GM18498 (cell line): ENCODE results near the gene ENOX2.
"Not testable (repeated sequence)": the region's sequence is repeated elsewhere in the genome, so short reads cannot be mapped to it uniquely, and the experiment has no call there.

Experiments
- ATAC-seq: cut with Tn5 transposase; IDR thresholded peaks from one replicate; pipeline ENCODE4 v1.9.1; 2021; ENCODE audit warnings: mild to moderate bottlenecking, moderate library complexity; ENCODE audit not compliant: unreplicated experiment

Gene ENOX2

DNA sequence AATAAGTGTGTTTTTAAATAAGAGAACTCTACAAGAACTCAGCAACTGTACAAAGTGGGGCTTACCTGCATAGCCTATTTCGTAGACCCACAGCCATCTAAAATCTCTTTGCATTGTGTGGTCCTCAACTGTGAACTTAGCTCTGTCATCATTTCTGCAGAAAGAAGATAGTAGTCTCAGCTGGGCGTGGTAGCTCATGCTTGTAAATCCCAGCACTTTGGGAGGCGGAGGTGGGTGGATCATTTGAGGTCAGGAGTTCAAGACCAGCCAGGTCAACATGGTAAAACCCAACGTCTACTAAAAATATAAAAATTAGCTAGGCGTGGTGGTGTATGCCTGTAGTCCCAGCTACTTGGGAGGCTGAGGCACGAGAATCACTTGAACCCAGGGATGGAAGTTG is 193.8 kb downstream of the ENOX2 start:
- not testable (repeated sequence) for ATAC-seq

DNA sequence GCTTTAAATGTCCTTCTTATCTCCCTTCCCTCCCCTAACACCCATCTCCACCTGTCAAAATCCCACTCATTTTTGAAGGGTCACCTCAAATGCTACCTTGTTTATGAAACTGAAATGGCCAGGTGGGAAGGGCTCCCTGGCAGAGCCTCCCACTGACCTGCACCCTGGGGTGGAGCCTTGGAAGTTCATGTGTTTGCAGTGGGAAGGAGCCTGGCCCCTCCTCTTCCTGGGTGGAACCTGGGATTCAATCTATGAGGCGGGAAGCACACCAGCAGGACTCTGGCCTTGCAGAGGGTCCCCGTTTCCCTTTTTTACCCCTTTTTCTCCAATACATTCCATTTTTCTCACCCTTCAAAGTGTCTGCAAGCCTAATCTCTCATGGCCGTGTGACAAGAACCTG is 197.4 kb downstream of the ENOX2 start:
- no peak for ATAC-seq

DNA sequence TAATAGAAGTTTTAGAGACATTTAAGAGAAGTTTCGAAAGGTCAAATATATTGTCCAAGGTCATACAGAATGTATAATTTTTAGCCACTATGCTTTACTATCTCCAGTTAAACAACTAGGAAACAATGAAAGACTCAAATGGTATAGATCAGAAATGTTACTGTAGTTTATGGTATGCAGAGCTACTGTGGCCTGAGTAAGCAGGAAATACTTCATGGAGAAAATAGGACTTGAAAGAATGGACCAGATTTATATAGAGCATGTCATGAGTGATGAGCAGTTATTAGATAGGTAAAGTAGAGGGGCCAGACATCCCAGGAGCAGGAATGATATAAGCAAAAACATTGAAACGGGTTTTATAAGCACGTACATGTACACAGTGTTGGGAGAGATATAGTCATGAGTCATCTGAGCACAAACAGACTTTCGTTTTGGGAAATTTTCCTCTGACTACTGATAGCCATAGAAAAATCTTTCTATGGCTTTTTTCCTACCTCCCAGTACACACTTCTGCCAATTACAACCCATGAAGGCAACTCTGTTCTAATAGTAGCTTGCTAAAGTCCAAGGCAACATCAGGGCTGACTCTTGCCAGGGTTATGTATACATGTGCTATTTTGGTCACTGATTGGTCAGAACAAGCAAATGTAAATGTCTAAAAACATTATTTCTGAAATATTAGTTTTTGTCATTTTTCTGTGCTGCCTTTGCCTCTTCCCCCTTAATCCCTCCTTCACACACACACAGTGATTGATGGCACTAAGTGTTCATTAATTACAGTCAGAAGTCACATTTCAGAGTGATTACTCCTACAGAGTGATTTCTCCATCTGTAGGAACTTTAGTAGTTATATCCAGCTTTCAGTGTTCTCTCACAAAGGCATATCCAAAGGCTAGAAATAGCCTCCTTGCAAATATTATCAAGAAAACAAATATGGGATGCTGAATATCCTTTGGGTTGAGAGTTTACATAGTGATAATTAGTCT is 198.7 kb downstream of the ENOX2 start:
- ATAC-seq: no peak

DNA sequence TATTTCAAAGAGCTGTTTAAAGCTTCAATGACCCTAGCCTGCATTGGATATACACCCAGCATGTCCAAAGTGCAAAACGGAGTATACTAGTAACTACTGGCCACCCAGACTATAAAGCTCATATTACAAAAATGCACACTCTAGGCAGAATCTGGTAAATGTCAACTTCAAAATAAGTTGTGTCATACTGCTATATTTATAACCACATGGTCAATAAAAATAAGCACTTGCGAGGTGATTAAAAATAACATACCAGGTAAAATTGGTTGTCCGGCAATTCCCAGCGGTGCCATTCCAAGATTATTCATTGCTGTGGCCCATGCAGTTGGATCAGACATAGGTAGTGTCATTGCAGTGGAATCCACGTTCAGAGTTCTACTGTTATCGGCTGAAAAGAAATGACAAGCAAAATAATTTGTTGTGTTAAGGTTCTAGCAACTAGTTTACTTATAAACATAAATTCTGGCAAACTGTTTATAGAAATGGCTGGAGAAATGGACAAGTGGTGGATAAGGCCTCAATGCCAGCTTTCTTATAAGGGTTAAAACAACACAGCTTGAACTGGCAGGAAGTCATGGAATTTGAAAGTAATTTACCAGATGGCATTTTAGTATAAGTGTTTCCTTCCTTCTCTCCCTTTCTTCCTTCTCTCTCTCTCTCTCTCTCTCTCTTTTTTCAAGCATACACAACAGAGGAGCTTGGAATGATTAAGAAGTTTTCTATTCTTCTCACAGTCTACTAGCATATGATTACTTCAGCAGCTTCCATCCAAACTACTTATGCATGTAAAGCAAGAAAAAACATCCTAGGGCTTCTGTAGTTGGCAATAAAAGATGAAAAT is 199.9 kb downstream of the ENOX2 start:
- ATAC-seq: no peak

DNA sequence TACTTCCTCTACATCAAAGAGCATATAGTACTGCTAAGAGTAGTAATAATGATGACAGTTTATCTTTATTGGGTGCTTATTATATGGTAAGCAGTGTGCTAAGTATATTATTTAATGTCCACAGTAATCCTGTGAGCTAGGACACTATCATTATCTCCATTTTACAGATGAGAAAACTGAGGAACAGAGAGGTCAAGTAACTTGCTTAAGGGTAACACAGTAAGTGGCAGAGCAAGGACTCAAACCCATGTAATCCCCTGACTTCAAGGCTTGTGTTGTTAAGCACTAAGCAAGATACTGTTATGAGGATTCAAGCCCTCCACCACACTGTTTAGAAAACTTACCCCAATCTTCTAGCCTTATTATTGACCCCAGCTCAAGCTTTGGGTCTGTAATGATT is 202.4 kb downstream of the ENOX2 start:
- no peak for ATAC-seq

DNA sequence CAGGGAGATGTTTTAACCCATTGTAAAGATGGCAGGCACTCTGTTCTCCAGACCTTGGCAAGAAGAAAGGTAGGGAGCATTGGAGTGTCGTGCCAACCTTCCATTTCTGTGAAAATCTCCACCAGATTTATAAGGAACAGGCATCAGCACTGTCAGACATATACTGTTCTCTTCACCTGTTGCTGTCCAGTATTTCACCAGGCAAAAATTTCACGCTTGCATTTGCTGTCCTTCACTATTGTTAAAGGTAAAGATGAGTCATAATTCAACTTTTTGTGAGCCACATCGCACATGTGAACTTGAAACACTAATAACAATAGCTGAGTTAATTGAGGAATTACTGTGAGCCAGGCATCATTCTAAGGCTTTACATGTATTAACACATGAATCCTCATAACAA is 203.4 kb downstream of the ENOX2 start:
- no peak for ATAC-seq

DNA sequence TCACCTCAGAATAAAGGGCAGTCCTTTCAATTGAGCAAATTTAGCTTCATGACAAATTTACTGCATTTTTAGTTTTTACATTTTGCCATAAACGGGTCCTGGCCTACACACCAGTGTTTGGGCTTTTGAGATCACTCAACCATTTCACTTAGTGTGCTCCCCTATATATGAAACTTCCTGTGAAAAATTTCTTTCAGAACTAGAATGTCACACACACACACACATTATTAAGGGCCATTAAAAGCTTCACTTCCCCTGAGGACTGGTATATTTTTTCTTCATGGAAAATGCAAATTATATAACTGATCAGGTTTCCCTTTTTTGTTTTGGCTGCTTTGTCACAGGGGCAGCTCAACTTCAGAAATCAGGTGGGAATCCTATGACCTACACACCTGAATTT is 206.5 kb downstream of the ENOX2 start:
- no peak for ATAC-seq

DNA sequence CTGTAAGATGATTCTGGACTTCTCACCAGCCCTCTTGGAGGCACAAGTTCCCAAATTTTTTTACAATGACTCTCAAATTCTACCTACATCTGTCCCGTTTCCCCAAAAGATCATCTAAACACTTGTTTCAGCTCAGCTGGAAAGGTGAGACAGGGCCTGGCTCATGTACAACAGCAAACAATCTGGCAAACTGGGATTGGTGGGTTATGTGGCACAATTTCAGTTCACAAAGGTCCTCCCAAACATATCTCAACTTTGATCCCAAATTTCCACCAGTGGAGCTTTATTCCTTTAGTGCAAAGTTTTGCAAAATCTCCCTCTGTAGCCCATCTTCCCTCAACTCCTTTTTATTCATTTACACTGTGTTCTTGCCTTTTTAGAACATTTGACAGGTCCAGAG is 207.1 kb downstream of the ENOX2 start:
- ATAC-seq: no peak

DNA sequence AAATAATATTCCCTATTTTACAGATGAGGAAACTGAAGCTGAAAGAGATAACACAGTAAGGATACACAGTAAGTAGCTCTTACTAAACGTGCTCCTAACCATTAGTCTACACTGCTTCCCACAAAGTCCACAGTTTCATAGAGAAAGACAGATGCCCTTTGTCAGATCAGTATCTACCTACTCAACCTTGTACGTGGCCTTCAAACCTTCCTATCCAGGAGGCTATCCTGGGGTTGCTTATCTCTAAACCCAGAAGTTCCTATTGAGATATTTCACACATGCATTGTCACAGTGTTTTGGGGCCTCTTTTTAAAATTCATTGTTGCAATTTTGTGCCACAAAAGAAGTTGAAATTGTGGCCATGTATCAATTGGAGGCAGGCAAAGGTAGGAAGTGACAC is 208.0 kb downstream of the ENOX2 start:
- ATAC-seq: no peak

DNA sequence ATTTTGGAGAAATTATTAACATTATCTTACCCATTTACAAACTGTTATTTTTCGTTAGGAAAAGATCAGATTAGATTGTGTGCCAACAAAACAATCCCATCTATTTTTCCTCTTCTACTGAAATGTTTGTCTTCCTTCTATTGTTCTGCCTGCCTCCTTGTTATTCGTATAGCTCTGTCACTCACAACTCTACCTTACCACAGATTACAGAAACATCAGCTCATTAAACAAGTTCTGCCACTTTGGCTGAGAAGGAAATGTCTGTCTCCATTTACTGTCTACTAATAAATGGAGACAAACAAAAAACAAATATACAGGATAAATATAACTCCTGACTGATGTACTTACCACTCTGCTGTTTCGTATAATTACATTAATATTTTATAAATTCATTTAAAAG is 211.4 kb downstream of the ENOX2 start:
- no peak for ATAC-seq

DNA sequence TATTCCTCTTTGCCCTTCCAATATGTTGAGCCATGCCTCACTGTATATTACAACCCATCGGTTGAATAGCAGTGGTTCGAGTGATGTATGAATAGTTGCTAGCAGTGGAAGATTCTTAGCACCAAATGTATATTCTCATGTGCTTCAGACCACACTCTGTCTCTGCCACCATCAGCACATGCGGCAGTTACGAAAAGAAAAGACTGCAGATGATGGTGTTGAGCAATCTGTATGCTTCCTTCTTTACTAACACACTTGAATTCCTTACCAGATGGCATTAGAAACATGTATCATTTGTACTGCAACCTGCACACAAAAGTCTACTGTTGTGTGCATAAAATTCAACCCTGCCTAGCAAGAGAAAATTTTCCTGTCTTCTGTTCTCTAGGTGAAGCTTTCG is 214.6 kb downstream of the ENOX2 start:
- ATAC-seq: no peak

DNA sequence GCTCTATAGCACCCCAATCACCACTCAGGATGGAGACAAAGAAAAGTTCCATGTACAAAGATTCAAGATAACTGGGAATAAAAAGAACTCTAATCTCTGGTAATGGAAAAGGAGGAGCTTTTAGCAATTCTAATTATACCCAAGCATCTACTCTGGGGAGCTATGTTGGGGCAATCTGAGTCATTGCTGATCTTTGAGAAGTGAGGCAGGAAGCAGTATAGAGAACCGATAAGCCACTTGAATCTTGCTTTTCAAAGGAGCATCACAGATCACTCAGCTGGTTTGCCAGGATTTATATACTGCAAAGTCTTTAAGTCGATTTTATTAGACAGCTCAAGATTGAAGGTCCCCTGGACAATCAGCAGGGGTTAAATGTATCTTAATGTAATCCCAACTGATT is 220.0 kb downstream of the ENOX2 start:
- no peak for ATAC-seq

DNA sequence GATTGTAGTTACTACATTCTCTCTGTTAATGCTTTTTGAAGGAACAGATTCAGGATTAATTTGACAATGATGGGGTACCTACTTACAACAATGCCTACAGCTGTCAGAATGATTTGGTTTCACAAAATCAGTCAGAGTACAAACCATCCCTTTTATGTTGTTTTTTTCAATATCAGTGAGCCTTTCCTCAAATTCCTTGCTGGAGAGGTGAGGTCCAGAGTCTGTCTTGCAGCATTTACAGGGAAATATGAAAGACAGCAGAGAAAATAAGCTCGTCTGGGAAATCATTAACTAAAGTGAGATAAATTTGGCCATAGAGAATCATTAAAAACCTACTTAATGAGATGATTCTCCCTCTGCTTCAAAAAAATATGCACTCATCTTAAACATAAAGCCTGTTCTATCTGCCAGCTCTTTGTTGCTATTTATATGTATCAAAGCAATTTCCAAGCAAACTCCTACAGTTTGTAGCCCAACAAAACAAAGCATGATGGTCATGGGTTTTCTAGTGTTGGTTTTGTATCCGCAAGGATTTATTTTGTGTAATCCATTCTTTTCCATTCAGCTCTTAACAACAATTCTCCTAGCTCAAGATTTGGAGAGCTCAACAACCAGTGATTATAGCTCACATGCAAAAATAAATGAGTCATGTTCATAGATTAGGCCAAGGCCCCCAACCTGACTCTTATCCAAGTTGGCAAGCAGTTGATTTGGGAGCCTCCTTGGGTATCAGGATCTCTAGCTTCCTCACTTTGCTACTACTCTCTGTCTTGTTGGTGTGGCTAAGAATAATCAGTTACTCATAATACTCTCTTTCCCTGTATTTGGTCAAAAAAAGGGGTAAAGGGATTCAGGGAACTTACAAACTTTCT is 222.6 kb downstream of the ENOX2 start:
- ATAC-seq: no peak

DNA sequence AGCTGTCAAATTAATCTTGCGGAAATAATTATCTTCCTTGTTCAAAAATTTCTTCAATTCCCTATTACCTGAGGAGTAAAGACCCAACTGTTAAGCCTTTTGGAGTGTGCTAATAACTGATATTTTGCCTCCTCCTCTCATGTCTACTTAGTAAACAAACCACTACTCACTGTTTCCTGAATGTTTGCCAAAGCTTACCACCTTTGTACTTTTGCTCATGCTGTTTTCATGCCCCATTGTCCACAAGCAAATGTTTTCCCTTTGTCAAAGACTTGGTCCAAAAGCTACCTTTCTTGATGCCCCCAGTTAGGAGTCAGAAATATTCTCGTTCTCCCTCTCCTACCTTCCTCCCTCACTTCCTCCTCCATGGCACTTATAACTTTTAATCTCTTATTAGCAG is 226.1 kb downstream of the ENOX2 start:
- ATAC-seq: no peak

DNA sequence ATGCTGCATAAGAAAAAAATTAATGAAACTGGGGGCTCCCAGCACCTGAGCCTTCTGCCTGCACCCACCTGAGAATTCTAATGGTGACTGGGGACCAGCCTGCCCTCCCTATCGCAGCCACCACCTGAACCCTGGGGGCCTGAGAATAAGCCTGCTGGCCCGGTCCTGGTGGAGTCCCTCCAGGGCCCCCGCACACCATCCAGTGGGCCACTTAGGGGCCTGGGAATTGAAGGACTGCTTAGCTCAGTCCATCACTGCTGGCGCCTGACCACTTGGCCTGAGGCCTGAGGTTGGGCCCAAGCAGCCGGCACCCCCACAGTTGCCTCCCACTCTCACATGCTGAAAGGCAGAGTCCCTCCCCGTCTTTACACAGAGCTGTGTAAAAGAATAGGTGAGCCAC is 230.8 kb downstream of the ENOX2 start:
- ATAC-seq: no peak

DNA sequence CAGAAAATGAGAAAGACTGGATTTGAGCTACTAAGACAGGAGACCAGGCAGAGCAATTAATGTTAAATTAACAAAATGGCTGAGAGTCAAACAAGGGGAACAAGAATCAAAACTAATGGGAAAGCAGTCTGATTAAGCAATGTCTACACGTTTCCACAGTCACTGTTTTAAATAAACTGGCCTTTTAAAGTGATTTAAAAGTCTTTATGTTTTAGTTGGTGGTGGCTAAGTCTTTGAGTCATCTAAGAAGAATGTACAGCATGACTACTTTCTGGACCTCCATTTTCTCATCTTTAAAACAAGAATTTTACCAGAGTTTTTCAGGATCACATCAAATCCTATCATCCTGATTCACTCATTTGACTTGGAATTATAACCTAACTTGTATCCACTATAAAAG is 233.8 kb downstream of the ENOX2 start:
- ATAC-seq: no peak

DNA sequence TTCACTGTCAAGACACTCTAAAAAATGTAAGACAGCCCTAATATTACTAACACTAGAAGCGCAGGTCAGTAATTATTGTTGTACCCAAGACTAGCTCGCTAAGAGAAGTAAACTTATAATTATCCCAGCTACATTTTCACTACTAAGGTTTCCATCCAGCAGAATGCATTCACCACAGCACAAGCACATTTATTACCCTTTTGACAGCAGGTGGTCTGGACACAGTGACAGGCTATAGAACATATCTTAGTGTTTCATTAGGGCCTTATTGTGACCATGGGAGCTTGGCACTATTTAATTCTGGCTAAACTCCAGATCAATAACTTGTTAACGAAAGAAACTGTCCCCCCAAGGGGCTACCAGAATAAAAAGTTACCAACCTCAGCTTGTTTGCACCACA is 237.7 kb downstream of the ENOX2 start:
- no peak for ATAC-seq

DNA sequence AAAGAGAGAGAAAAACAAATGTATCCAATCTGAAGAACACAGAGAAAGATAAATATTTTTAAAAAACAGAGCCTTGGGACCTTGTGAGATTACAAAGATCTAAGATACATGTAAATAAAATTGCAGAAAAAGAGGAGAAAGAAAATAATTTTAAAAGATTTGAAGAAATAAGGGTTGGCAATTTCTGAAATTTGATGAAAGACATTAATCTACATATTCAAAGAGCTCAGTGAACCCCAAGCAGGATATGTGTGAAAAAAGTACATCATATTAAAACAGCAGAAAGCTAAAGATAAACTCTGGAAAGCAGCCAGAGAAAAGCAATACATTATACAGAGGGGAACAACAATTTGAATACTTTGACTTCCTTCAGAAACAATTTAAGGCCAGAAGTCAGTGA is 244.7 kb downstream of the ENOX2 start:
- ATAC-seq: no peak

DNA sequence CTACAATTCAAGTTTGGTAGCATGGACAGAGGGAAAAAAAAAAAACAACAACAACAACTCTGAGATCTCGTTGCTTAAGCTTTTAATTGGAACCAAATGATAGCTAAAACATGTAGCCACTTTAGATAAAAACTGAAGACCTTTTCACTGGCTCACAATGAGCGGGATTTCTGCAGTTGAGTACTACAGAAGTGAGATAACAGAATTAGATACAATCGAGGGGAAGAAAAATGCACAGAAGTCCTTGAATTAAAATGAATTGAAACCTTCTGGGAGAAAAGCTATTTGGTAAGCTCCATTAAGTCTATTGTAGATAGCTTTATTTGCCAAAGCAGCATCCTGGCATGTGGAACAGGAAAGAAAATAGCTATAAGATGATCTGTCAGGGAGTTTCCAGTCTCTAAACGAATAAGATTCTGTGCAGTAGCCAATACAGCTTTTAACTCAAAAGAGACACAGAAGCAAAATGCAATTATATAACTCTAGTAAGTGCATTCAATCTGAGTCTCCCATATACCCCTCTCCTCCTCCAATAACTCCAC is 248.5 kb downstream of the ENOX2 start:
- no peak for ATAC-seq

DNA sequence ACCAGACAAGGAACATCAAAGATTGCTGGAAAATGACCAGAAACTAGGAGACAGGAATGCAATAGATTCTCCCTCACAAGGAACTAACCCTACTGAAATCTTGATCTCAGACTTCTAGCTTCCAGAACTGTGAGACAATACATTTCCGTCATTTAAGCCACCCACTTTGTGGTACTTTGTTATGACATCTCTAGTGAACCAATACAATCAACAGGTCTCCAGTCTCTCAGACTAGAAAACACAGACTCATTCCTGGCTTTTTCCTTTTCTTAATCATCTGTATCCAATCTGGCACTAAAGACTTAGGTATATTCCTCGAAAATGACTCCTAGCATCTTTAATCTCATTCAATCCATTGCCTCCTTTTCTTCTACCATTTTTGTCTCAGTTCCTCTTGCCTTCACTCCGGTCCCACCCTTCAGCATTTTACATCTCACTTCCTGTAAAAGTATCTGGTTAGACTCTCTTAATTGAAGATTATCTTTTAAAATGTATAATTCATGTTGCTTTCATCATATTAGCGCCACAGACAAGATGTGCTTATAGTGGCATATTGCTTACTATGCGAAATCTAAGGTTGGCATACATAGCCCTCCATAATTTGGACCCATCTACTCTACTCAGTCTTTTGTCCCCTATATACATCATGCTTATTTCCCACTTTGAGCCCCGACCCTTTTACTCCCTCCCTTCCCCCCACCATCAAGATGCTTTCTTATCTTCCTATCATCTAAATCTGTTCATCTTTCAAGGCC is 250.0 kb downstream of the ENOX2 start:
- ATAC-seq: no peak
